Measurements from ENCODE around the gene CBS.
"Not testable (repeated sequence)": the region's sequence is repeated elsewhere in the genome, so short reads cannot be mapped to it uniquely, and the experiment has no call there.

GRCh38 chr21:43066690-43067089 lies 8.9 kb downstream of the CBS start:
- not testable (repeated sequence) for TF ChIP-seq SUZ12 (IDR thresholded peaks at IDR 0.05; ENCODE audit: extremely low read depth, insufficient read depth, insufficient read length); ZNF274 (IDR thresholded peaks at IDR 0.05; ENCODE audit: low read depth, low read length)
